M059J (cell line): ENCODE measurements around the gene TTLL5. TPM values are rescaled to one million over a fixed set of nuclear protein-coding genes. Genes with fewer than 3 reads are reported as not detected.
"Not testable (repeated sequence)": the region's sequence is repeated elsewhere in the genome, so short reads cannot be mapped to it uniquely, and the experiment has no call there.

Experiments
- DNase-seq: peaks from one replicate; pipeline ENCODE4 v3.0.0-alpha.2; 2012; ENCODE audit warnings: low read depth
- total RNA-seq: library from RNA; depleted of rRNA; stranded (reverse); fragments of >200 nt; shearing (Covaris generic); gene quantifications from 2 replicates; pipeline ENCODE4 v1.2.3, GENCODE V29; 2014

The TTLL5 gene
- total RNA-seq, 1 experiment from 2014 or later = 31.0 TPM

- DNase-seq = peak; percentile 93
Measured at GRCh38 chr14:75648066-75648838, 12.8 kb upstream of the TTLL5 start.

- DNase-seq = no peak
Measured at GRCh38 chr14:75649337-75649736, 11.7 kb upstream of the TTLL5 start.

GRCh38 chr14:75649773-75650172 lies 11.3 kb upstream of the TTLL5 start:
- DNase-seq = no peak

- DNase-seq = no peak
Measured at GRCh38 chr14:75650253-75651058, 10.6 kb upstream of the TTLL5 start.

- DNase-seq = no peak
Measured at GRCh38 chr14:75653563-75653962, 7.5 kb upstream of the TTLL5 start.

GRCh38 chr14:75654127-75654732 lies 6.8 kb upstream of the TTLL5 start:
- DNase-seq = peak; percentile 58

- DNase-seq = no peak
Measured at GRCh38 chr14:75655235-75655634, 5.8 kb upstream of the TTLL5 start.

- no peak for DNase-seq
Measured at GRCh38 chr14:75657331-75657730, 3.7 kb upstream of the TTLL5 start.

- DNase-seq = no peak
Measured at GRCh38 chr14:75658957-75659356, 2.1 kb upstream of the TTLL5 start.

GRCh38 chr14:75660238-75660629 lies 812 bp upstream of the TTLL5 start:
- DNase-seq = peak; percentile 2

GRCh38 chr14:75661499-75661814 lies 411 bp downstream of the TTLL5 start:
- DNase-seq = no peak

GRCh38 chr14:75662966-75663365 lies 1.9 kb downstream of the TTLL5 start:
- DNase-seq = peak; percentile 7

GRCh38 chr14:75667099-75667765 lies 6.2 kb downstream of the TTLL5 start:
- DNase-seq = peak; percentile 5

- DNase-seq = no peak
Measured at GRCh38 chr14:75672605-75673192, 11.7 kb downstream of the TTLL5 start.

- no peak for DNase-seq
Measured at GRCh38 chr14:75673345-75674035, 12.4 kb downstream of the TTLL5 start.

- no peak for DNase-seq
Measured at GRCh38 chr14:75675265-75675960, 14.4 kb downstream of the TTLL5 start.

GRCh38 chr14:75685910-75686309 lies 24.9 kb downstream of the TTLL5 start:
- no peak for DNase-seq

GRCh38 chr14:75689012-75689411 lies 28.0 kb downstream of the TTLL5 start:
- no peak for DNase-seq

- DNase-seq = no peak
Measured at GRCh38 chr14:75690010-75690409, 29.0 kb downstream of the TTLL5 start.

- not testable (repeated sequence) for DNase-seq
Measured at GRCh38 chr14:75695025-75695424, 34.0 kb downstream of the TTLL5 start.

- no peak for DNase-seq
Measured at GRCh38 chr14:75697386-75697785, 36.3 kb downstream of the TTLL5 start.
